B cell (primary cell): Measurements from ENCODE around the gene TSHZ3.

Experiments
- CTCF ChIP-seq: fragments of 200-600 bp; IDR thresholded peaks from one replicate; pipeline ENCODE4 v1.8.0; 2022; ENCODE audit warnings: antibody characterized with exemption, mild to moderate bottlenecking
- EZH2 ChIP-seq: IDR thresholded peaks from 2 replicates; pipeline ENCODE4 v1.6.1; 2012; ENCODE audit warnings: borderline replicate concordance, low read depth, mild to moderate bottlenecking, moderate library complexity, low read length; ENCODE audit not compliant: insufficient read depth, poor library complexity, severe bottlenecking

- TF ChIP-seq CTCF: no peak
- TF ChIP-seq EZH2: no peak
These were observed 29.8 kb downstream of the TSHZ3 start for GRCh38 chr19:31319465-31319864.
